PFSK-1 (cell line): Measurements from ENCODE around the gene PLXDC2.

Experiments used
- POLR2AphosphoS5 ChIP-seq: IDR thresholded peaks from 2 replicates; pipeline ENCODE4 v1.6.1; 2012; ENCODE audit warnings: low read depth, mild to moderate bottlenecking, control low read depth, low read length, moderate library complexity
- REST ChIP-seq, 2 experiments: IDR thresholded peaks; 2 replicates each; pipeline versions ENCODE4 v1.6.1 to v1.8.0; 2011 to 2012; ENCODE audit warnings: low read depth in 2 of 2, low read length in 2 of 2, control low read depth in 1 of 2, inconsistent platforms in 1 of 2, mild to moderate bottlenecking in 1 of 2, moderate library complexity in 1 of 2; ENCODE audit not compliant: insufficient read depth in 1 of 2

- TF ChIP-seq POLR2AphosphoS5 (no peak), REST (IDR thresholded peaks at IDR 0.05; ENCODE audit: insufficient read depth in 1 of 2, low read depth in 2 of 2, low read length in 2 of 2) (no peak)
These were observed 420.9 kb downstream of the PLXDC2 start for GRCh38 chr10:20237091-20237570.
